GM12878 (cell line): ENCODE results near the gene NLRP9. TPM values are rescaled to one million over a fixed set of nuclear protein-coding genes. Genes with fewer than 3 reads are reported as not detected.

Source experiments
- BCL11A ChIP-seq: IDR thresholded peaks from 2 replicates; pipeline ENCODE4 v1.6.1; 2011; ENCODE audit warnings: low read depth, low read length
- BMI1 ChIP-seq: fragments of 450-650 bp; IDR thresholded peaks from 2 replicates; pipeline ENCODE4 v1.6.1; 2016; ENCODE audit warnings: mild to moderate bottlenecking, moderate library complexity, borderline replicate concordance
- EED ChIP-seq: sonication (generic); IDR thresholded peaks from 2 replicates; pipeline ENCODE4 v1.6.1; 2016; ENCODE audit warnings: antibody characterized with exemption, low read depth
- ETV6 ChIP-seq, 2 experiments: fragments of 450-650 bp in 1 of 2; IDR thresholded peaks in 1 of 2; conservative IDR thresholded peaks in 1 of 2; 2 replicates each; pipeline ENCODE4 v1.6.1; 2014; ENCODE audit warnings: antibody characterized with exemption in 1 of 2, borderline replicate concordance in 1 of 2, low read depth in 1 of 2, mild to moderate bottlenecking in 1 of 2, moderate library complexity in 1 of 2
- NR2F1 ChIP-seq: fragments of 450-650 bp; conservative IDR thresholded peaks from 2 replicates; pipeline ENCODE4 v1.6.1; 2017; ENCODE audit warnings: mild to moderate bottlenecking
- RAD21 ChIP-seq: IDR thresholded peaks from 2 replicates; pipeline ENCODE4 v1.6.1; 2011; ENCODE audit warnings: mild to moderate bottlenecking, low read depth, low read length, moderate library complexity; ENCODE audit not compliant: insufficient read depth
- STAT3 ChIP-seq: IDR thresholded peaks from 2 replicates; pipeline ENCODE4 v1.6.1; 2011; ENCODE audit warnings: low read depth, low read length, improper control_type of control experiment
- ZBTB4 ChIP-seq: fragments of 450-650 bp; formaldehyde crosslinking; IDR thresholded peaks from 2 replicates; pipeline ENCODE4 v1.4.0; 2022; ENCODE audit warnings: mild to moderate bottlenecking, moderate library complexity
- ZNF592 ChIP-seq: fragments of 450-650 bp; IDR thresholded peaks from 2 replicates; pipeline ENCODE4 v1.6.1; 2017; ENCODE audit warnings: mild to moderate bottlenecking, moderate library complexity
- polyA plus RNA-seq, 11 experiments: library from polyadenylated mRNA; depleted of rRNA in 4 of 11; unstranded in 6 of 11; stranded (reverse) in 5 of 11; fragments of >200 nt; fragmentation: Nextera tagmentation in 4 of 11; fragmentation: Illumina TruSeq in 1 of 11; extraction: Ambion mirVana in 4 of 11; extraction: Trizol in 1 of 11; gene quantifications; 1 replicate in 1 of 11; 2 replicates in 10 of 11; pipeline versions ENCODE4 v1.2.1 to v1.2.3, GENCODE V29; 2011 to 2016; ENCODE audit warnings: inconsistent platforms in 2 of 11, missing spikeins in 2 of 11, low read depth in 1 of 11
- total RNA-seq, 4 experiments: library from RNA; depleted of rRNA in 3 of 4; stranded (reverse); fragments of >200 nt in 3 of 4; fragmentation: Illumina TruSeq in 1 of 4; extraction: Trizol in 1 of 4; gene quantifications; 2 replicates each; pipeline versions ENCODE4 v1.2.1 to v1.2.3, GENCODE V29; 2013 to 2021
- TF ChIP-seq, protein P1 (sequence below): IDR thresholded peaks from 2 replicates; pipeline ENCODE4 v1.6.1; 2012; ENCODE audit warnings: low read depth, low read length, improper control_type of control experiment
- TF ChIP-seq, protein P2 (sequence below): fragments of 450-650 bp; IDR thresholded peaks from 2 replicates; pipeline ENCODE4 v1.6.1; 2017; ENCODE audit warnings: low read depth, mild to moderate bottlenecking, moderate library complexity
- TF ChIP-seq, protein P3 (sequence below): IDR thresholded peaks from 2 replicates; pipeline ENCODE4 v1.6.1; 2012; ENCODE audit warnings: improper control_type of control experiment, low read depth, low read length; ENCODE audit not compliant: insufficient replicate concordance

NLRP9 gene
- total and polyA plus RNA-seq, 10 of the 15 experiments (the other 5 are each of a cell fraction or from before 2014, with no cell fraction given), result not detected

- no peak for TF ChIP-seq ZNF592
- TF ChIP-seq BCL11A, result no peak; the same call in 1 of the 2 replicates
- TF ChIP-seq STAT3, result 0 out of 2 replicates have a peak, but pooled peaks have one; percentile 69
- TF ChIP-seq, protein P1, sequence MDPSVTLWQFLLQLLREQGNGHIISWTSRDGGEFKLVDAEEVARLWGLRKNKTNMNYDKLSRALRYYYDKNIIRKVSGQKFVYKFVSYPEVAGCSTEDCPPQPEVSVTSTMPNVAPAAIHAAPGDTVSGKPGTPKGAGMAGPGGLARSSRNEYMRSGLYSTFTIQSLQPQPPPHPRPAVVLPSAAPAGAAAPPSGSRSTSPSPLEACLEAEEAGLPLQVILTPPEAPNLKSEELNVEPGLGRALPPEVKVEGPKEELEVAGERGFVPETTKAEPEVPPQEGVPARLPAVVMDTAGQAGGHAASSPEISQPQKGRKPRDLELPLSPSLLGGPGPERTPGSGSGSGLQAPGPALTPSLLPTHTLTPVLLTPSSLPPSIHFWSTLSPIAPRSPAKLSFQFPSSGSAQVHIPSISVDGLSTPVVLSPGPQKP, result no peak
- TF ChIP-seq, protein P2, sequence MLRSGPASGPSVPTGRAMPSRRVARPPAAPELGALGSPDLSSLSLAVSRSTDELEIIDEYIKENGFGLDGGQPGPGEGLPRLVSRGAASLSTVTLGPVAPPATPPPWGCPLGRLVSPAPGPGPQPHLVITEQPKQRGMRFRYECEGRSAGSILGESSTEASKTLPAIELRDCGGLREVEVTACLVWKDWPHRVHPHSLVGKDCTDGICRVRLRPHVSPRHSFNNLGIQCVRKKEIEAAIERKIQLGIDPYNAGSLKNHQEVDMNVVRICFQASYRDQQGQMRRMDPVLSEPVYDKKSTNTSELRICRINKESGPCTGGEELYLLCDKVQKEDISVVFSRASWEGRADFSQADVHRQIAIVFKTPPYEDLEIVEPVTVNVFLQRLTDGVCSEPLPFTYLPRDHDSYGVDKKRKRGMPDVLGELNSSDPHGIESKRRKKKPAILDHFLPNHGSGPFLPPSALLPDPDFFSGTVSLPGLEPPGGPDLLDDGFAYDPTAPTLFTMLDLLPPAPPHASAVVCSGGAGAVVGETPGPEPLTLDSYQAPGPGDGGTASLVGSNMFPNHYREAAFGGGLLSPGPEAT, result peak; percentile 63
- peak; percentile 39 for TF ChIP-seq RAD21
- peak in 1 of 2 experiments; percentile 87; a peak in 1 of 4 replicates for TF ChIP-seq ETV6 (conservative IDR thresholded peaks at IDR 0.05 in 1 of 2, IDR thresholded peaks at IDR 0.05 in 1 of 2; ENCODE audit: borderline replicate concordance in 1 of 2, low read depth in 1 of 2)
- peak; percentile 100 for TF ChIP-seq NR2F1
- TF ChIP-seq ZBTB4 (CRISPR knock-in tag), result no peak
- TF ChIP-seq BMI1, result no peak
- peak; percentile 94 for TF ChIP-seq EED
- TF ChIP-seq, protein P3, sequence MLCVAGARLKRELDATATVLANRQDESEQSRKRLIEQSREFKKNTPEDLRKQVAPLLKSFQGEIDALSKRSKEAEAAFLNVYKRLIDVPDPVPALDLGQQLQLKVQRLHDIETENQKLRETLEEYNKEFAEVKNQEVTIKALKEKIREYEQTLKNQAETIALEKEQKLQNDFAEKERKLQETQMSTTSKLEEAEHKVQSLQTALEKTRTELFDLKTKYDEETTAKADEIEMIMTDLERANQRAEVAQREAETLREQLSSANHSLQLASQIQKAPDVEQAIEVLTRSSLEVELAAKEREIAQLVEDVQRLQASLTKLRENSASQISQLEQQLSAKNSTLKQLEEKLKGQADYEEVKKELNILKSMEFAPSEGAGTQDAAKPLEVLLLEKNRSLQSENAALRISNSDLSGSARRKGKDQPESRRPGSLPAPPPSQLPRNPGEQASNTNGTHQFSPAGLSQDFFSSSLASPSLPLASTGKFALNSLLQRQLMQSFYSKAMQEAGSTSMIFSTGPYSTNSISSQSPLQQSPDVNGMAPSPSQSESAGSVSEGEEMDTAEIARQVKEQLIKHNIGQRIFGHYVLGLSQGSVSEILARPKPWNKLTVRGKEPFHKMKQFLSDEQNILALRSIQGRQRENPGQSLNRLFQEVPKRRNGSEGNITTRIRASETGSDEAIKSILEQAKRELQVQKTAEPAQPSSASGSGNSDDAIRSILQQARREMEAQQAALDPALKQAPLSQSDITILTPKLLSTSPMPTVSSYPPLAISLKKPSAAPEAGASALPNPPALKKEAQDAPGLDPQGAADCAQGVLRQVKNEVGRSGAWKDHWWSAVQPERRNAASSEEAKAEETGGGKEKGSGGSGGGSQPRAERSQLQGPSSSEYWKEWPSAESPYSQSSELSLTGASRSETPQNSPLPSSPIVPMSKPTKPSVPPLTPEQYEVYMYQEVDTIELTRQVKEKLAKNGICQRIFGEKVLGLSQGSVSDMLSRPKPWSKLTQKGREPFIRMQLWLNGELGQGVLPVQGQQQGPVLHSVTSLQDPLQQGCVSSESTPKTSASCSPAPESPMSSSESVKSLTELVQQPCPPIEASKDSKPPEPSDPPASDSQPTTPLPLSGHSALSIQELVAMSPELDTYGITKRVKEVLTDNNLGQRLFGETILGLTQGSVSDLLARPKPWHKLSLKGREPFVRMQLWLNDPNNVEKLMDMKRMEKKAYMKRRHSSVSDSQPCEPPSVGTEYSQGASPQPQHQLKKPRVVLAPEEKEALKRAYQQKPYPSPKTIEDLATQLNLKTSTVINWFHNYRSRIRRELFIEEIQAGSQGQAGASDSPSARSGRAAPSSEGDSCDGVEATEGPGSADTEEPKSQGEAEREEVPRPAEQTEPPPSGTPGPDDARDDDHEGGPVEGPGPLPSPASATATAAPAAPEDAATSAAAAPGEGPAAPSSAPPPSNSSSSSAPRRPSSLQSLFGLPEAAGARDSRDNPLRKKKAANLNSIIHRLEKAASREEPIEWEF, result no peak
These were observed 60.0 kb downstream of the NLRP9 start (continued) for GRCh38 chr19:55678121-55678671.
